Right lobe of liver (tissue), 4 donors: ENCODE results near the gene PTPRT.

Source experiments
- POLR2A ChIP-seq: fragments of 450-650 bp; IDR thresholded peaks from one replicate; pipeline ENCODE4 v1.6.1; 2017; ENCODE audit warnings: antibody characterized with exemption, mild to moderate bottlenecking
- TF ChIP-seq, protein P1 (sequence below), 4 donors: fragments of 200-600 bp in 3 of 4; fragments of 450-650 bp in 1 of 4; IDR thresholded peaks; one replicate each; pipeline versions ENCODE4 v1.5.1 to v1.8.0; 2016 to 2022; ENCODE audit warnings: antibody characterized with exemption in 4 of 4, mild to moderate bottlenecking in 2 of 4
- donor health status: DM: no; HTN: no; CAD: no.
- donor health status: DM: no; HTN: no; CAD: no.
- donor health status: DM: no; HTN: yes; CAD: no.

DNA sequence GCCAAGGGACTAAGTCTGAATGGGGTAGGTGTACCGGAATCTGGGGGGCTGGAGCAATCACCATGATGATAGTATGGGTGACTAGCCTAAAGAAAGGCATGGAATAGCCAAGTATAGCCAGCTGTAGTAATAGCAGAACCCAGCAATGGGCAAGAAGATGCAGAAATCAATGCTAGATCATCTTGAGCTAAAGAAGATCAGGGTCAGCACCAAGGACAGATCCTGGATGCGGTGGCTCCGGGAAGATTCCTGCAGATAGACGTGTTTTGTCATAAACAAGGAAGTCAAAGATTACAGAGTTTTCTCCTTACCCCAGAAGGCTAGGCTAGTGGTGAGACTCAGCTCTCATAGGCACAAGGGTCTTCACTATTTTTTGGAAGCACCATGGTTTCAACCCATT, 1009.9 kb downstream of the PTPRT start:
- TF ChIP-seq, protein P1, sequence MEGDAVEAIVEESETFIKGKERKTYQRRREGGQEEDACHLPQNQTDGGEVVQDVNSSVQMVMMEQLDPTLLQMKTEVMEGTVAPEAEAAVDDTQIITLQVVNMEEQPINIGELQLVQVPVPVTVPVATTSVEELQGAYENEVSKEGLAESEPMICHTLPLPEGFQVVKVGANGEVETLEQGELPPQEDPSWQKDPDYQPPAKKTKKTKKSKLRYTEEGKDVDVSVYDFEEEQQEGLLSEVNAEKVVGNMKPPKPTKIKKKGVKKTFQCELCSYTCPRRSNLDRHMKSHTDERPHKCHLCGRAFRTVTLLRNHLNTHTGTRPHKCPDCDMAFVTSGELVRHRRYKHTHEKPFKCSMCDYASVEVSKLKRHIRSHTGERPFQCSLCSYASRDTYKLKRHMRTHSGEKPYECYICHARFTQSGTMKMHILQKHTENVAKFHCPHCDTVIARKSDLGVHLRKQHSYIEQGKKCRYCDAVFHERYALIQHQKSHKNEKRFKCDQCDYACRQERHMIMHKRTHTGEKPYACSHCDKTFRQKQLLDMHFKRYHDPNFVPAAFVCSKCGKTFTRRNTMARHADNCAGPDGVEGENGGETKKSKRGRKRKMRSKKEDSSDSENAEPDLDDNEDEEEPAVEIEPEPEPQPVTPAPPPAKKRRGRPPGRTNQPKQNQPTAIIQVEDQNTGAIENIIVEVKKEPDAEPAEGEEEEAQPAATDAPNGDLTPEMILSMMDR (IDR thresholded peaks at IDR 0.05), result no peak
- no peak for TF ChIP-seq POLR2A
